GM12891 (cell line): Measurements from ENCODE around the gene DDX24.

Experiments used
- PAX5 ChIP-seq: IDR thresholded peaks from 2 replicates; pipeline ENCODE4 v1.6.1; 2011; ENCODE audit warnings: low read length, moderate library complexity, mild to moderate bottlenecking; ENCODE audit not compliant: insufficient read depth, severe bottlenecking
- POLR2A ChIP-seq: IDR thresholded peaks from 2 replicates; pipeline ENCODE4 v1.6.1; 2011; ENCODE audit warnings: low read depth, low read length, control low read depth
- POLR2AphosphoS5 ChIP-seq: IDR thresholded peaks from 2 replicates; pipeline ENCODE4 v1.6.1; 2011; ENCODE audit warnings: low read depth, low read length, control low read depth
- POU2F2 ChIP-seq: IDR thresholded peaks from 2 replicates; pipeline ENCODE4 v1.6.1; 2011; ENCODE audit warnings: low read depth, mild to moderate bottlenecking, control low read depth, low read length, moderate library complexity
- SPI1 ChIP-seq: IDR thresholded peaks from 2 replicates; pipeline ENCODE4 v1.6.1; 2011; ENCODE audit warnings: low read depth, low read length, control low read depth
- TAF1 ChIP-seq: IDR thresholded peaks from 2 replicates; pipeline ENCODE4 v1.6.1; 2011; ENCODE audit warnings: low read depth, low read length, control low read depth

GRCh38 chr14:94020267-94020666 lies 60.7 kb downstream of the DDX24 start:
- TF ChIP-seq POLR2AphosphoS5 = no peak
- TF ChIP-seq TAF1 = no peak
- TF ChIP-seq POLR2A = no peak
- TF ChIP-seq SPI1 = no peak
- TF ChIP-seq PAX5 = no peak
- no peak for TF ChIP-seq POU2F2
